BJ (cell line): ENCODE data around the gene COL4A3. TPM values are rescaled to one million over a fixed set of nuclear protein-coding genes. Genes with fewer than 3 reads are reported as not detected.
A peak's percentile ranks its signal among the peaks of the same experiment; 100 is the strongest.

ENCODE experiments used
- CTCF ChIA-PET: fragments of 350-600 bp; formaldehyde crosslinking; extraction: SDS; loops from one replicate; lab custom pipeline; 2021; ENCODE audit warnings: antibody characterized with exemption, inconsistent platforms; lab: Yijun Ruan, JAX
- POLR2A ChIA-PET: fragments of 300-600 bp; sonication (Branson Sonifier 250); formaldehyde crosslinking; extraction: SDS; loops from one replicate; lab custom pipeline; 2021; ENCODE audit warnings: antibody characterized with exemption; lab: Charles Lee
- DNase-seq: peaks from one replicate; pipeline ENCODE4 v3.0.0-alpha.2; 2011; ENCODE audit warnings: low read depth
- H3K27me3 ChIP-seq: 2 replicates; pipeline ENCODE4 v1.6.0; 2011; ENCODE audit warnings: low read length; ENCODE audit not compliant: control insufficient read depth, insufficient read depth
- H3K36me3 ChIP-seq: 2 replicates; pipeline ENCODE4 v1.5.1; 2011; ENCODE audit warnings: low read length; ENCODE audit not compliant: control insufficient read depth, insufficient read depth
- H3K4me3 ChIP-seq: 2 replicates; pipeline ENCODE4 v1.5.1; 2011; ENCODE audit warnings: low read depth, mild to moderate bottlenecking, control low read depth, low read length
- polyA plus RNA-seq: library from polyadenylated mRNA; depleted of rRNA; stranded (reverse); fragments of >200 nt; gene quantifications from 2 replicates; pipeline ENCODE4 v1.2.3, GENCODE V29; 2011
- TF ChIP-seq, protein P1 (sequence below): IDR thresholded peaks from 2 replicates; pipeline ENCODE4 v1.5.1; 2011; ENCODE audit warnings: low read depth, mild to moderate bottlenecking, control low read depth, inconsistent platforms, low read length, moderate library complexity; ENCODE audit not compliant: insufficient read depth

COL4A3 gene
- polyA plus RNA-seq, 1 experiment: 0.29 TPM

DNA sequence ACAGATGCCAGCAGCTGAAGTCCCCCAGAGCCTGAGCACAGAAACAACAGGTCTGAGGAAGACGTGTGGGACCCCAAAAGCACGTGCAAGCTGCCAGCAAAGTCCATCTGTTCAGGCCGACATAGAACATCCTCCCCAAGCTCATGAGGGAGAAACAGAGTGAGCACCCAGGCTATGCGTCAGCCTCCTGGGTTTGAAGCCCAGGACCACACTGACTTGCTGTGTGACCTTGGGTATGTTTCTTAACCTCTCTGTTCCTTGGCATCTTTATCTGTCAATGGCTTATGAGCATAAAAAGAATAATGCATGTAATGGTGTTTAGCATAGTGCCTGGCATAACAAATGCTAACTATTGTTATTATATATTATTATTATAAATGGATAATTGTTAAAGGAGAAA is 40.7 kb upstream of the COL4A3 start:
- no peak for DNase-seq
- TF ChIP-seq, protein P1, sequence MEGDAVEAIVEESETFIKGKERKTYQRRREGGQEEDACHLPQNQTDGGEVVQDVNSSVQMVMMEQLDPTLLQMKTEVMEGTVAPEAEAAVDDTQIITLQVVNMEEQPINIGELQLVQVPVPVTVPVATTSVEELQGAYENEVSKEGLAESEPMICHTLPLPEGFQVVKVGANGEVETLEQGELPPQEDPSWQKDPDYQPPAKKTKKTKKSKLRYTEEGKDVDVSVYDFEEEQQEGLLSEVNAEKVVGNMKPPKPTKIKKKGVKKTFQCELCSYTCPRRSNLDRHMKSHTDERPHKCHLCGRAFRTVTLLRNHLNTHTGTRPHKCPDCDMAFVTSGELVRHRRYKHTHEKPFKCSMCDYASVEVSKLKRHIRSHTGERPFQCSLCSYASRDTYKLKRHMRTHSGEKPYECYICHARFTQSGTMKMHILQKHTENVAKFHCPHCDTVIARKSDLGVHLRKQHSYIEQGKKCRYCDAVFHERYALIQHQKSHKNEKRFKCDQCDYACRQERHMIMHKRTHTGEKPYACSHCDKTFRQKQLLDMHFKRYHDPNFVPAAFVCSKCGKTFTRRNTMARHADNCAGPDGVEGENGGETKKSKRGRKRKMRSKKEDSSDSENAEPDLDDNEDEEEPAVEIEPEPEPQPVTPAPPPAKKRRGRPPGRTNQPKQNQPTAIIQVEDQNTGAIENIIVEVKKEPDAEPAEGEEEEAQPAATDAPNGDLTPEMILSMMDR: no peak
- CTCF ChIA-PET: no interaction called here
- H3K4me3 ChIP-seq: no peak overlapping the region
- POLR2A ChIA-PET: no interaction called here
- no peaks in the 10 kb centered on the region for H3K36me3 ChIP-seq
- no peaks in the 10 kb centered on the region; the same call in 1 of the 2 replicates for H3K27me3 ChIP-seq

DNA sequence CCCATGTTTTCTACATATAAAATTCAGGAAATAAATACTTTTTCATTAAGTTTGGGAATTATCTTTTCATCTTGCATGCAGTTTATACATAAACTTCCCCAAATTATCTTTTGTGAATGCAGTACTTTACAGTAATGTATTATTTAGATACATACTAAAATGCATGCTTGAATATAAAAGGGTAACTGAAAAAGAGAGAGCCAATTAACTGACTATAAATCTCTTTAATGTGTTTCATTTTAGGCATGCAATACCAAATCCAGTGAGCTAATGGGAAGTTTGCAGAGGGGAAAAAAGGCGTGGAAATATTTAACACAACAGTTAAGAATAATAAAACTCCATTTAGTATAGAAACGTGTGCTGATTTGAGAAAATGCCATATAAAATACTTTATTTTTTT is 39.6 kb upstream of the COL4A3 start:
- Histone ChIP-seq H3K27me3 (no peaks in the 10 kb centered on the region; the same call in 1 of the 2 replicates), H3K4me3 (no peak overlapping the region), H3K36me3 (no peaks in the 10 kb centered on the region)
- no peak for DNase-seq
- TF ChIP-seq, protein P1: no peak
- ChIA-PET POLR2A (no interaction called here), CTCF (interaction anchor here (0.7 to 1.3 kb wide), 5 partner anchors 10 to 1528 kb away, joined by 3 to 5 read pairs (median 3); no protein-coding TSS in a partner anchor)

DNA sequence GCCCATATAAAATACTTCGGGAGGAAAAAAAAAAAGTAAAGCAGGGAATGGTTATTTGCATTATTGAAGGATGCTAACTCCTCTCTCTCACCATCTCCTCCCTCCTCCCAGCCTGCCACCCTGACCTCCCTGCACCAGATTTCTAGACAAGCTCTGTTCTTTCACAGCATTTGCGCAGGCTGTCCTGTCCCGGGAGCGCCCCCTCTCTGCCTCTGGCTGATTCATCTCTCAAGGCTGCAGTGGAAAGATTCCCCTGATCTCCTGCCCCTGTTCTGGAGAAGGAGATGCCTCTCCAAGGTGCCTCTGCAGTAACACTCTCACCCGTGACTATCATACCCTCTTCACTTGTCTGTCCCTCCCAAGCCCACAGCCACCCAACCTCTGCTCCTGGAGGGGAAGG is 38.9 kb upstream of the COL4A3 start:
- TF ChIP-seq, protein P1: peak; percentile 15; the same call in 1 of the 2 replicates
- POLR2A ChIA-PET: no interaction called here
- no peak for DNase-seq
- Histone ChIP-seq H3K36me3 (no peaks in the 10 kb centered on the region), H3K4me3 (no peak overlapping the region), H3K27me3 (no peaks in the 10 kb centered on the region; the same call in 1 of the 2 replicates)
- CTCF ChIA-PET: interaction anchor here (1.3 kb wide), 1 partner anchor 1461 kb away, joined by 5 read pairs; no protein-coding TSS in a partner anchor

GRCh38 chr2:227127201-227127600 is 37.2 kb upstream of the COL4A3 start:
- ChIA-PET POLR2A (no interaction called here), CTCF (interaction anchor here (1.2 kb wide), 1 partner anchor 111 kb away, joined by 6 read pairs; no protein-coding TSS in a partner anchor)
- Histone ChIP-seq H3K4me3 (no peak overlapping the region), H3K27me3 (no peaks in the 10 kb centered on the region; the same call in 1 of the 2 replicates), H3K36me3 (no peaks in the 10 kb centered on the region)
- TF ChIP-seq, protein P1: no peak
- no peak for DNase-seq

- TF ChIP-seq, protein P1: no peak
- no peak for DNase-seq
- ChIA-PET POLR2A (no interaction called here), CTCF (interaction anchor here (0.9 to 7.1 kb wide), 3 partner anchors 108 to 635 kb away, joined by 3 to 88 read pairs (median 10); no protein-coding TSS in a partner anchor)
- H3K4me3 ChIP-seq: no peak overlapping the region
- no peaks in the 10 kb centered on the region; the same call in 1 of the 2 replicates for H3K27me3 ChIP-seq
- no peaks in the 10 kb centered on the region for H3K36me3 ChIP-seq
Observed at GRCh38 chr2:227130636-227131035, 33.8 kb upstream of the COL4A3 start.
